SK-N-MC (cell line): ENCODE data around the gene ERI3.

Source experiments
- DNase-seq: peaks from one replicate; pipeline ENCODE4 v3.0.0-alpha.2; 2011; ENCODE audit warnings: low read depth, low spot score
- H3K27ac ChIP-seq: fragments of 200-600 bp; sonication (generic); 2 replicates; pipeline ENCODE4 v1.5.1; 2016; ENCODE audit warnings: mixed run types
- H3K36me3 ChIP-seq: fragments of 200-600 bp; sonication (generic); 2 replicates; pipeline ENCODE4 v1.6.1; 2017; ENCODE audit warnings: antibody characterized with exemption, low read length, mixed read lengths; ENCODE audit not compliant: insufficient read depth
- H3K4me3 ChIP-seq: fragments of 200-600 bp; sonication (generic); 2 replicates; pipeline ENCODE4 v1.5.1; 2016
- H3K9ac ChIP-seq: fragments of 200-600 bp; sonication (generic); 2 replicates; pipeline ENCODE4 v1.8.0; 2017; ENCODE audit warnings: mixed run types, mixed read lengths; ENCODE audit not compliant: insufficient read length
- H3K9me3 ChIP-seq: fragments of 200-600 bp; sonication (generic); 2 replicates; pipeline ENCODE4 v1.6.1; 2017; ENCODE audit warnings: low read depth, mild to moderate bottlenecking, antibody characterized with exemption, low read length, moderate library complexity, mixed read lengths
- EZH2 ChIP-seq: fragments of 200-600 bp; sonication (generic); IDR thresholded peaks from one replicate; pipeline ENCODE4 v1.6.1; 2017; ENCODE audit warnings: antibody characterized with exemption
- FOXP2 ChIP-seq: optimal IDR thresholded peaks from 2 replicates; pipeline ENCODE3; 2011; ENCODE audit warnings: mild to moderate bottlenecking, moderate library complexity; ENCODE audit not compliant: insufficient read depth; ENCODE audit errors: extremely low read length, control extremely low read depth
- POLR2AphosphoS5 ChIP-seq: IDR thresholded peaks from 2 replicates; pipeline ENCODE4 v1.6.1; 2012; ENCODE audit warnings: mild to moderate bottlenecking, low read depth, low read length, borderline replicate concordance

Gene ERI3

DNA sequence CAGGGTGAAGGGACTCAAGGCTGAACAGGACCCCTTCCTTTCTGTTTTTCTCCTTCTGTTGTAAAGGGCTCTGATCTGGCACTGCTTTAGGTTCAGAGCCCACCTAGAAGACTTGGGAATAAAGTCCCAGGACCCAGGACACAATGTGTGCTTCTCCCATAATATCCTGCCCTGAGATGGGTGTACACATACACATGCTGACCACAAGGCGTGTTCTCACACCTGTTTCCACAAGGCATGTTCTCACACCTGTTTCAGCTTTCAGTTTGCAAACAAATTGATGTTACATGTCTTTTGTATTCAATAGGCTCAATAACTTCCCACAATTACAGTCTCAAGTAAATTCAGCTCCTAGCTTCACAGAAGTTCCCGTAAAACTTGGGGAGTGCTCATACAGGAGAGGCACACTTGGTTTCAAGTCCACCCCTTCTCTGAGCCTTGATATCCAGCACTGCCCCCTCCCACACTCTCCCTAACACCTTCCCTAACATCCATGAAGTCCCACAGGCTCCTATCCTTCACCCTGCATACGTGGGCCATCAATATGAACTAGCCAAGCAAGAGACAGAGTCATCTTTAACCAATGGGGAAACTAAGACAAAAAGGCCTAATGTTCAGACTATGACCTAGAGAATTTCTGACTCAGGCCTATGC, 41.7 kb downstream of the ERI3 start:
- Histone ChIP-seq H3K9ac (no peak overlapping the region), H3K36me3 (peaks cover 74% of the 10 kb centered on the region), H3K27ac (no peak overlapping the region), H3K9me3 (no peaks in the 10 kb centered on the region), H3K4me3 (no peak overlapping the region)
- TF ChIP-seq FOXP2 (no peak), POLR2AphosphoS5 (no peak), EZH2 (no peak)
- no peak for DNase-seq

DNA sequence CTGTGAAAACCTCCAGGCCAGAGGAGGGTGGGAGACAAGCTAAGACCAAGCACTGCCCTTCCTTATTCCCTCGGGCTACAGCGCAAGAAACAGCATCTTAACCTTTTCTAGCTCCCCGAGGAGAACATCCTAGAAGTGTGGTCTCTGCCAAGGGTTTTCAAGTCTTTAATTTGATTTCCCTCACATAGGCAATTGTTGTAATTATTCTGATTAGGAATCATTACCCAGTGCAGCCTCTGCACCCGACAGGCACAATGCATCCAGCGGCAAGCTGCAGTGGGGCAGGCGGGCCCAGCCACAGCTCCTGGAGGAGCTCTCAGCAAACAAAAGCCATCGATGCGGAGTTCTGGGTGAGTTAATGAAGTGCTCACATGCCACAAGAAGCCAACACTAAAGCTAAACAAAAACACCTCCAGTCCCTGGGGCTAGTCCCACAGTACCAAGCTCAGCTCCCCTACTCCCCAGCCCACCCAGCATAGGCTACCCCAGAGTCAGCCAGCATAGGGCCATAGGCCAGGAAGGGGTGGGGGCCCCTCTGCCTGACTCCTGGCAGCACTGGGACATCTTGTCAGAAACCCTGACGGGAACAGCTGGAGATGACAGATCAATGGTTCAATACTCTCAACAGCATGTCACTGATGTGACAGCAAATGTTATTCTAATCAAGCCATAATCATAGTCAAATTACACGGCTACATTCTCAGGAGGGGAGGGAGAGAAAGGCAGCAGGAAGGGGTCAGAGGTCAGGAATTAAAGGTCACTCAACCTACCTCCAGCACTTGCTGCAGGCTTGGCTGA, 42.5 kb downstream of the ERI3 start:
- H3K9me3 ChIP-seq: no peaks in the 10 kb centered on the region

DNA sequence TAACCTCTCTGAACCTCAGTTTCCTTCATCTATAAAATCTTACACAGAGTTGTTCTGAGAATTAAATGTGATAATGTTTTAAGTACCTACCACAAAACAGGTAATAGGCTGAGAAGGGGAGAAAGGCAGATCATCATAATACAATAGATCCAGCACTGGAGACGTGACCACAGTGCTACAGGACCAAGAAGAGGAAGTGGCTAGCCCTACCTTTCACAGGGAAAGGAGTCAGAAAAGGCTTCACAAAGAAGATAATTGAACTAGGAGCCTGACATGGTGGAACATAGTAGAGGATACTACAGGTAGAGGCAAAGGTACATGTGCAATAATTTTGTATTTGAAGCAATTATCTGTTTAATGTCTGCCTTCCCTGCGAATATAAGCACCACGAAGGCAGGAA, 45.1 kb downstream of the ERI3 start:
- H3K9ac ChIP-seq: no peak overlapping the region
- H3K9me3 ChIP-seq: no peaks in the 10 kb centered on the region
- H3K27ac ChIP-seq: no peak overlapping the region
- no peak for DNase-seq
- H3K36me3 ChIP-seq: peaks cover 64% of the 10 kb centered on the region
- H3K4me3 ChIP-seq: no peak overlapping the region
- TF ChIP-seq EZH2 (no peak), FOXP2 (no peak), POLR2AphosphoS5 (no peak)

More for the DNA sequence above, 42.5 kb downstream of the ERI3 start:
- Histone ChIP-seq H3K9ac (no peak overlapping the region), H3K36me3 (peaks cover 74% of the 10 kb centered on the region), H3K27ac (no peak overlapping the region), H3K4me3 (no peak overlapping the region)
- TF ChIP-seq EZH2 (no peak), FOXP2 (no peak), POLR2AphosphoS5 (no peak)
- no peak for DNase-seq

- Histone ChIP-seq H3K36me3 (peaks cover 68% of the 10 kb centered on the region), H3K9ac (no peak overlapping the region), H3K4me3 (no peak overlapping the region), H3K27ac (no peak overlapping the region), H3K9me3 (no peaks in the 10 kb centered on the region)
- TF ChIP-seq POLR2AphosphoS5 (no peak), EZH2 (no peak), FOXP2 (no peak)
- DNase-seq: no peak
Observed at GRCh38 chr1:44305962-44306422, 49.1 kb downstream of the ERI3 start.

DNA sequence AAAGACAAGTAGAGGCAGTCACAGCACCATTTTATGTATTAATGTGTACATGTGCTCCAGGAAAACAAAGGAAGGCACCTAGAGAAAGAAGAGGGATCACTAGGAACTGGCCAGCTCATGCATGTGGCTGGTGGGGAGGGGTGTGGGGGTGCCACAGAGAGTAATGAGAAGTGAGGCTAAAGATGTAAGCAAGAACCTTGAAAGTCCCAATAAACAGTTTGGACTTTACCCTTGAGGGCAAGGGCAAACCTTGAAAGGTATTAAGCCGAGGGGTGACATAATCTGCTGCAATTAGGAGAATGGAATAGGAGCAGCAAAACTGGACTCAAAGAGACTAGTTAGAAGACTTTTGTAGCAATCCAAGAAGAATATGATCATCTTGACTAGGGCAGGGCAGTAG, 51.5 kb downstream of the ERI3 start:
- Histone ChIP-seq H3K4me3 (no peak overlapping the region), H3K9ac (no peak overlapping the region), H3K27ac (no peak overlapping the region), H3K36me3 (peaks cover 54% of the 10 kb centered on the region), H3K9me3 (no peaks in the 10 kb centered on the region)
- TF ChIP-seq EZH2 (no peak), FOXP2 (no peak), POLR2AphosphoS5 (no peak)
- no peak for DNase-seq

GRCh38 chr1:44302541-44302940, 52.5 kb downstream of the ERI3 start:
- H3K9me3 ChIP-seq: no peaks in the 10 kb centered on the region
- H3K36me3 ChIP-seq: peaks cover 51% of the 10 kb centered on the region
- no peak overlapping the region for H3K4me3 ChIP-seq
- DNase-seq: no peak
- H3K27ac ChIP-seq: no peak overlapping the region
- H3K9ac ChIP-seq: no peak overlapping the region
- TF ChIP-seq FOXP2: no peak
- TF ChIP-seq EZH2: no peak
- TF ChIP-seq POLR2AphosphoS5: no peak

- H3K27ac ChIP-seq: no peak overlapping the region
- no peak for DNase-seq
- H3K9me3 ChIP-seq: no peaks in the 10 kb centered on the region
- peaks cover 48% of the 10 kb centered on the region for H3K36me3 ChIP-seq
- no peak for TF ChIP-seq FOXP2
- H3K4me3 ChIP-seq: no peak overlapping the region
- H3K9ac ChIP-seq: no peak overlapping the region
Observed at GRCh38 chr1:44301442-44301841, 53.6 kb downstream of the ERI3 start.

- TF ChIP-seq POLR2AphosphoS5 (no peak), EZH2 (no peak), FOXP2 (no peak)
- no peak for DNase-seq
- Histone ChIP-seq H3K36me3 (peaks cover 44% of the 10 kb centered on the region), H3K9ac (no peak overlapping the region), H3K9me3 (no peaks in the 10 kb centered on the region), H3K27ac (no peak overlapping the region), H3K4me3 (no peak overlapping the region)
Observed at GRCh38 chr1:44300852-44301251, 54.2 kb downstream of the ERI3 start.
